ENCODE measurements around the gene PACSIN1. TPM values are rescaled to one million over a fixed set of nuclear protein-coding genes. Genes with fewer than 3 reads are reported as not detected.

The PACSIN1 gene
- total RNA-seq, 6 experiments from 2014 or later, result 0.05 to 0.37 (median 0.22) TPM; not detected in 1

DNA sequence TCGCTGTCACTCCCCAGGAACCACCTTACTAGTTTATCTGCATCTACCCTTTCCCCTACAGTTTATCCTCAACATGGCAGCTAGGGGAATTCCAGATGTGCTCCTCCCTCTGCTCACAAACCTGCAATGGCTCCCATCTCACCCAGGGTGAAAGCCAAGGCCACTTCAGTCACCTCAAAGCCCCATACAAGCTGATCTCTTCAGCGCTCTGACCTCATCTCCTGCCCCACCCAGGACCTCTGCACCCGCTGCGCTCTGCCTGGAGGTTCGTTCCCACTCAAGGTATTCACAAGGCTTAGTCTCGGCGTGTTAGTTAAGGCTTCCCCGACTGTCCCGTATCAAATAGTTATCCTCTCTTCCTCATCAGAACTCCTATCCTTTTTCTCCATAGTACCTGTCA lies 118.8 kb downstream of the PACSIN1 start:
- no peak for TF ChIP-seq POLR2A (IDR thresholded peaks at IDR 0.05)
- TF ChIP-seq, protein P1, sequence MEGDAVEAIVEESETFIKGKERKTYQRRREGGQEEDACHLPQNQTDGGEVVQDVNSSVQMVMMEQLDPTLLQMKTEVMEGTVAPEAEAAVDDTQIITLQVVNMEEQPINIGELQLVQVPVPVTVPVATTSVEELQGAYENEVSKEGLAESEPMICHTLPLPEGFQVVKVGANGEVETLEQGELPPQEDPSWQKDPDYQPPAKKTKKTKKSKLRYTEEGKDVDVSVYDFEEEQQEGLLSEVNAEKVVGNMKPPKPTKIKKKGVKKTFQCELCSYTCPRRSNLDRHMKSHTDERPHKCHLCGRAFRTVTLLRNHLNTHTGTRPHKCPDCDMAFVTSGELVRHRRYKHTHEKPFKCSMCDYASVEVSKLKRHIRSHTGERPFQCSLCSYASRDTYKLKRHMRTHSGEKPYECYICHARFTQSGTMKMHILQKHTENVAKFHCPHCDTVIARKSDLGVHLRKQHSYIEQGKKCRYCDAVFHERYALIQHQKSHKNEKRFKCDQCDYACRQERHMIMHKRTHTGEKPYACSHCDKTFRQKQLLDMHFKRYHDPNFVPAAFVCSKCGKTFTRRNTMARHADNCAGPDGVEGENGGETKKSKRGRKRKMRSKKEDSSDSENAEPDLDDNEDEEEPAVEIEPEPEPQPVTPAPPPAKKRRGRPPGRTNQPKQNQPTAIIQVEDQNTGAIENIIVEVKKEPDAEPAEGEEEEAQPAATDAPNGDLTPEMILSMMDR (IDR thresholded peaks at IDR 0.05), result no peak
- Histone ChIP-seq H3K36me3 (peaks cover 0 to 23% (median 4%) of the 10 kb centered on the region in 4 donors), H3K27me3 (no peaks in the 10 kb centered on the region), H3K4me1 (no peaks in the 10 kb centered on the region), H3K27ac (no peak overlapping the region), H3K9me3 (no peaks in the 10 kb centered on the region), H3K4me3 (no peak overlapping the region)
- intact Hi-C loops (cut with DNase I), result no loop called here
- ATAC-seq (no peak), DNase-seq (no peak)
- WGBS (ENCODE audit: insufficient coverage, low coverage, low lambda C conversion rate, missing lambda C conversion rate), result 96% methylated on average over 9 of the region's 9 CpGs

Other genes starting within 250 kb of the PACSIN1 start
- 10 to 100 TPM in 5 of 6 experiments, 1 to 10 TPM in 1; 7.9 to 23.6 (median 14.8) TPM for gene HMGA1, start 229.2 kb upstream of the PACSIN1 start, total RNA-seq
- 10 to 100 TPM in 1 of 6 experiments, 1 to 10 TPM in 5; 5.0 to 13.4 (median 8.8) TPM for gene SMIM29, start 217.1 kb upstream of the PACSIN1 start, total RNA-seq
- 10 to 100 TPM; 14.5 to 22.7 (median 16.7) TPM for gene NUDT3, start 73.4 kb upstream of the PACSIN1 start, total RNA-seq
- 100 to 1,000 TPM; 355 to 727 (median 398) TPM for gene RPS10, start 40.0 kb upstream of the PACSIN1 start, total RNA-seq
- gene SPDEF, start 90.3 kb downstream of the PACSIN1 start, total RNA-seq, result not detected
- 10 to 100 TPM; 55.5 to 89.1 (median 67.1) TPM for gene ILRUN, start 230.7 kb downstream of the PACSIN1 start, total RNA-seq